HL-60 (cell line): ENCODE results near the gene PLD5.
A peak's percentile ranks its signal among the peaks of the same experiment; 100 is the strongest.

Experiments
- CTCF ChIP-seq: IDR thresholded peaks from one replicate; pipeline ENCODE4 v1.5.1; 2011; ENCODE audit warnings: low read length, control low read depth, inconsistent platforms; ENCODE audit not compliant: insufficient read depth
- GABPA ChIP-seq: IDR thresholded peaks from 2 replicates; pipeline ENCODE4 v1.6.1; 2012; ENCODE audit warnings: low read depth
- POLR2AphosphoS5 ChIP-seq: IDR thresholded peaks from 2 replicates; pipeline ENCODE4 v1.6.1; 2012; ENCODE audit warnings: low read depth
- REST ChIP-seq: IDR thresholded peaks from 2 replicates; pipeline ENCODE4 v1.6.1; 2012; ENCODE audit warnings: low read depth; ENCODE audit not compliant: insufficient replicate concordance
- SPI1 ChIP-seq: IDR thresholded peaks from 2 replicates; pipeline ENCODE4 v1.6.1; 2012; ENCODE audit warnings: low read depth, mild to moderate bottlenecking, borderline replicate concordance

DNA sequence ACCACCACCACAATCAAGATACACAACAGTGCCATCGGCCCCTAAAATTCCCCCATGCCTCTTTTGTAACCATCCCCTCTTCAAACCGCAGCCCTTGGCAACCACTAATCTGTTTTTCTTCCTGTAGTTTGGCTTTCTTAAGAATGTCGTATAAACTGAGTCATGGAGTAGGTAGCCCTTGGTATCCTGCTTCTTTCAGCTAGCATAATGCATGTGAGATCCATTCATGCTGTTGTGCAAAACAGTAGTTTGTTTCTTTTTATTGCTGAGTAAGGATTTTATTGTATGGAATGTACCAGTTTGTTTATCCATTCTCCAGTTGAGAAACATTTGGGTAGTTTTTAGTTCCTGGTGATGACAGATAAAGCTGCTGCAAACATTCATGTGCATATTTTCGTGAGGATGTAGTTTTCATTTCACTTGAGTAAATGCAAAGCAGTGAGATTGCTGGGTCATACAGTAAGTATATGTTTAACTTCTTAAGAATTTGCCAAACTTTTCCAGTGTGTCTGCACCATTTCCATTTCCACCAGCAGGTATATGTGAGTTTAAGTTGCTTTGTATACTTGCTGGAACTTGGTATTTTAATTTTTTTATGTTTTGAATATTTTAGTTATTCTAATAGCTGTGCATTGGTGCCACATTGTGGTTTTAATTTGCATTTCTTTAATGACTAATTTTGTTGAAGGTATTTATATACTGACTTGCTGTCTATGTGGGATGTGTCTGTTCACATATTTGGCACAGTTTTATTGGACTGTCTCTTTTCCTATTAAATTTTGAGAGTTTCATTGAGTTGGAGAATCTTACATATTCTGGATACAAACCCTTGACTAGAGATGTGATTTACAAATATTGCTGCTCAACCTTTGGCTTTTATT lies 377.2 kb downstream of the PLD5 start:
- no peak for TF ChIP-seq CTCF
- TF ChIP-seq POLR2AphosphoS5, result 0 out of 2 replicates have a peak, but pooled peaks have one; percentile 29
- no peak for TF ChIP-seq GABPA
- no peak for TF ChIP-seq REST
- no peak for TF ChIP-seq SPI1
